Inferior parietal cortex (tissue), 1 donor: ENCODE data around the gene EPHA6.

Experiments used
- DNase-seq: peaks from one replicate; pipeline ENCODE4 v3.0.0-alpha.2; 2016; ENCODE audit errors: extremely low spot score

The EPHA6 gene

GRCh38 chr3:96813820-96814650, at the start of gene EPHA6:
Gene EPHA6, plus strand, starts transcription at chr3:96814594.
- DNase-seq: no peak

GRCh38 chr3:96776818-96777217, 37.6 kb upstream of the EPHA6 start:
- no peak for DNase-seq

- no peak for DNase-seq
Measured at GRCh38 chr3:96779810-96780209, 34.6 kb upstream of the EPHA6 start.

- no peak for DNase-seq
Measured at GRCh38 chr3:96796101-96796500, 18.3 kb upstream of the EPHA6 start.

GRCh38 chr3:96803870-96804269, 10.5 kb upstream of the EPHA6 start:
- DNase-seq: no peak

- no peak for DNase-seq
Measured at GRCh38 chr3:96806341-96806740, 8.1 kb upstream of the EPHA6 start.

- DNase-seq: peak; percentile 60
Measured at GRCh38 chr3:96813134-96813819, 1.1 kb upstream of the EPHA6 start.

GRCh38 chr3:96814651-96815567, 515 bp downstream of the EPHA6 start:
- no peak for DNase-seq

- no peak for DNase-seq
Measured at GRCh38 chr3:96831175-96831574, 16.8 kb downstream of the EPHA6 start.

GRCh38 chr3:96833301-96833700, 18.9 kb downstream of the EPHA6 start:
- DNase-seq: no peak

GRCh38 chr3:96836153-96836915, 21.9 kb downstream of the EPHA6 start:
- DNase-seq: no peak

- no peak for DNase-seq
Measured at GRCh38 chr3:96843505-96844203, 29.3 kb downstream of the EPHA6 start.

- DNase-seq: no peak
Measured at GRCh38 chr3:96844204-96844514, 29.8 kb downstream of the EPHA6 start.

GRCh38 chr3:96852849-96853248, 38.5 kb downstream of the EPHA6 start:
- no peak for DNase-seq

GRCh38 chr3:96860882-96861281, 46.5 kb downstream of the EPHA6 start:
- DNase-seq: no peak

GRCh38 chr3:96863129-96863740, 48.8 kb downstream of the EPHA6 start:
- peak; percentile 39 for DNase-seq

- DNase-seq: no peak
Measured at GRCh38 chr3:96865605-96866004, 51.2 kb downstream of the EPHA6 start.

- DNase-seq: no peak
Measured at GRCh38 chr3:96869316-96869715, 54.9 kb downstream of the EPHA6 start.

GRCh38 chr3:96877510-96877909, 63.1 kb downstream of the EPHA6 start:
- DNase-seq: no peak

GRCh38 chr3:96900031-96900430, 85.6 kb downstream of the EPHA6 start:
- no peak for DNase-seq
